Measurements from ENCODE around the gene TICAM1. TPM values are rescaled to one million over a fixed set of nuclear protein-coding genes. Genes with fewer than 3 reads are reported as not detected.

TICAM1 gene
- total RNA-seq, 1 experiment from 2014 or later, result 0.48 TPM

GRCh38 chr19:4867534-4868285 is 36.2 kb upstream of the TICAM1 start, which contains the start of gene PLIN3:
Gene PLIN3 (minus strand): TSS chr19:4867667. CDS start chr19:4861394, 6,273 bp downstream.
- Histone ChIP-seq H3K14ac (ENCODE audit: insufficient read depth, low read length) (no peak within 1 kb of the TSS), H2BK120ac (ENCODE audit: low read depth, low read length, poor library complexity, severe bottlenecking) (no peak within 1 kb of the TSS), H3K23ac (ENCODE audit: insufficient read length, low read depth, low read length) (no peak within 1 kb of the TSS), H2AK5ac (ENCODE audit: insufficient read length, low read length) (no peak within 1 kb of the TSS), H4K8ac (replicated peaks; ENCODE audit: insufficient read length, low read depth, low read length) (no peak within 1 kb of the TSS), H3K79me2 (ENCODE audit: insufficient read depth, low read length) (no peaks in the 10 kb centered on the region; the same call in 1 of the 2 replicates), H4K5ac (ENCODE audit: insufficient read length, low read depth, low read length) (no peak within 1 kb of the TSS), H3K27me3 (ENCODE audit: insufficient read depth, low read length) (no peaks in the 10 kb centered on the region), H2BK12ac (ENCODE audit: insufficient read length, low read depth, low read length) (no peak within 1 kb of the TSS), H3K9ac (ENCODE audit: extremely low read depth, insufficient read length, low read length) (no peak within 1 kb of the TSS), H3K9me3 (ENCODE audit: control insufficient read depth, low read depth, low read length) (no peaks in the 10 kb centered on the region), H4K20me1 (ENCODE audit: control insufficient read depth, insufficient read depth, insufficient read length) (no peaks in the 10 kb centered on the region), H3K56ac (ENCODE audit: insufficient read length, low read depth, low read length) (no peak within 1 kb of the TSS), H3T11ph (ENCODE audit: low read length) (no peak within 1 kb of the TSS), H3K4me2 (ENCODE audit: insufficient read depth, insufficient read length, low read length) (peak within 1 kb of the TSS; percentile 51), H3K27ac (ENCODE audit: insufficient read length, low read depth, low read length) (no peak within 1 kb of the TSS), H2BK5ac (ENCODE audit: insufficient read length, low read length) (no peak within 1 kb of the TSS), H2BK20ac (ENCODE audit: low read depth, low read length, poor library complexity, severe bottlenecking) (no peak within 1 kb of the TSS), H3K18ac (ENCODE audit: insufficient read length, low read depth, low read length) (no peak within 1 kb of the TSS), H3K4ac (ENCODE audit: low read depth, low read length) (no peak within 1 kb of the TSS), H2AFZ (ENCODE audit: low read length) (no peak within 1 kb of the TSS), H3K4me1 (ENCODE audit: insufficient read depth, low read length) (0 out of 2 replicates have a peak, but pooled peaks cover 5% of the 10 kb centered on the region), H3K79me1 (ENCODE audit: insufficient read depth, low read depth, low read length, poor library complexity, severe bottlenecking) (peaks cover 5% of the 10 kb centered on the region), H4K91ac (ENCODE audit: insufficient read length, low read depth, low read length) (no peak within 1 kb of the TSS), H3K23me2 (ENCODE audit: insufficient read length, low read depth, low read length, poor library complexity, severe bottlenecking) (no peaks in the 10 kb centered on the region), H2BK15ac (ENCODE audit: low read depth, low read length) (no peak within 1 kb of the TSS)
- Mint-ChIP-seq H3K27ac (peak within 1 kb of the TSS in 2 of 3 experiments; percentile 44 to 48; a peak in 3 of 7 replicates), H3K4me1 (peaks cover 7 to 8% of the 10 kb centered on the region in 2 experiments), H3K36me3 (ENCODE audit: insufficient read depth in 1 of 3, low read depth in 3 of 3) (peaks cover 0 to 7% (median under 1%) of the 10 kb centered on the region in 3 experiments; a peak in 3 of 7 replicates), H3K27me3 (ENCODE audit: low read depth) (no peaks in the 10 kb centered on the region), H3K9me3 (no peaks in the 10 kb centered on the region; a peak in 1 of 5 replicates), H3K4me3 (peak within 1 kb of the TSS; percentile 75 to 86)
- no CpG with 5 or more reads among the region's 46 CpGs for WGBS (ENCODE audit: extremely low coverage, insufficient read length, low lambda C conversion rate)
- DNase-seq, result peak; percentile 96
- TF ChIP-seq, protein P1, sequence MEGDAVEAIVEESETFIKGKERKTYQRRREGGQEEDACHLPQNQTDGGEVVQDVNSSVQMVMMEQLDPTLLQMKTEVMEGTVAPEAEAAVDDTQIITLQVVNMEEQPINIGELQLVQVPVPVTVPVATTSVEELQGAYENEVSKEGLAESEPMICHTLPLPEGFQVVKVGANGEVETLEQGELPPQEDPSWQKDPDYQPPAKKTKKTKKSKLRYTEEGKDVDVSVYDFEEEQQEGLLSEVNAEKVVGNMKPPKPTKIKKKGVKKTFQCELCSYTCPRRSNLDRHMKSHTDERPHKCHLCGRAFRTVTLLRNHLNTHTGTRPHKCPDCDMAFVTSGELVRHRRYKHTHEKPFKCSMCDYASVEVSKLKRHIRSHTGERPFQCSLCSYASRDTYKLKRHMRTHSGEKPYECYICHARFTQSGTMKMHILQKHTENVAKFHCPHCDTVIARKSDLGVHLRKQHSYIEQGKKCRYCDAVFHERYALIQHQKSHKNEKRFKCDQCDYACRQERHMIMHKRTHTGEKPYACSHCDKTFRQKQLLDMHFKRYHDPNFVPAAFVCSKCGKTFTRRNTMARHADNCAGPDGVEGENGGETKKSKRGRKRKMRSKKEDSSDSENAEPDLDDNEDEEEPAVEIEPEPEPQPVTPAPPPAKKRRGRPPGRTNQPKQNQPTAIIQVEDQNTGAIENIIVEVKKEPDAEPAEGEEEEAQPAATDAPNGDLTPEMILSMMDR (conservative IDR thresholded peaks at IDR 0.05), result no peak
